Mesenchymal stem cell (in vitro differentiated cells and primary cell): ENCODE results near the gene CDC42BPA.

ENCODE experiments used
- DNase-seq: peaks from one replicate; pipeline ENCODE4 v3.0.0-alpha.2; 2013
- H2AFZ ChIP-seq: one replicate; pipeline ENCODE4 v1.6.1; 2013; ENCODE audit warnings: low read depth, mild to moderate bottlenecking, control low read depth, inconsistent platforms, low read length, moderate library complexity
- H2AK5ac ChIP-seq: 2 replicates; pipeline ENCODE4 v1.6.1; 2013; ENCODE audit warnings: low read length, moderate library complexity, mild to moderate bottlenecking, inconsistent platforms; ENCODE audit not compliant: severe bottlenecking
- H2BK120ac ChIP-seq: one replicate; pipeline ENCODE4 v1.6.1; 2013; ENCODE audit warnings: low read depth, mild to moderate bottlenecking, inconsistent platforms, low read length, moderate library complexity
- H2BK12ac ChIP-seq, 2 experiments: one replicate each; pipeline ENCODE4 v1.6.1; 2013; ENCODE audit warnings: inconsistent platforms in 2 of 2, low read length in 2 of 2, mild to moderate bottlenecking in 2 of 2, moderate library complexity in 2 of 2, control low read depth in 1 of 2
- H2BK15ac ChIP-seq: one replicate; pipeline ENCODE4 v1.6.1; 2013; ENCODE audit warnings: mild to moderate bottlenecking, low read depth, inconsistent platforms; ENCODE audit not compliant: poor library complexity, severe bottlenecking
- H2BK5ac ChIP-seq: 2 replicates; pipeline ENCODE4 v1.6.1; 2013; ENCODE audit warnings: low read depth, mild to moderate bottlenecking, low read length, control low read depth, inconsistent platforms; ENCODE audit not compliant: poor library complexity, severe bottlenecking
- H3K14ac ChIP-seq, 2 experiments: one replicate each; pipeline ENCODE4 v1.6.1; 2013; ENCODE audit warnings: inconsistent platforms in 2 of 2, low read length in 2 of 2, control low read depth in 1 of 2, mild to moderate bottlenecking in 1 of 2, moderate library complexity in 1 of 2
- H3K18ac ChIP-seq, 2 experiments: one replicate each; pipeline ENCODE4 v1.6.1; 2013; ENCODE audit warnings: inconsistent platforms in 2 of 2, low read length in 2 of 2, control low read depth in 1 of 2, low read depth in 1 of 2, mild to moderate bottlenecking in 1 of 2
- H3K23ac ChIP-seq, 2 experiments: one replicate each; pipeline ENCODE4 v1.6.1; 2013; ENCODE audit warnings: inconsistent platforms in 2 of 2, low read length in 2 of 2, mild to moderate bottlenecking in 2 of 2, moderate library complexity in 2 of 2, control low read depth in 1 of 2
- H3K27ac ChIP-seq: 2 replicates; pipeline ENCODE4 v1.5.1; 2013; ENCODE audit warnings: mild to moderate bottlenecking, moderate library complexity, low read length, control low read depth, inconsistent platforms; ENCODE audit not compliant: poor library complexity, severe bottlenecking
- H3K27me3 ChIP-seq, 2 experiments: 2 replicates each; pipeline versions ENCODE4 v1.6.1 to v1.7.0; 2013; ENCODE audit warnings: low read length in 2 of 2, mild to moderate bottlenecking in 2 of 2, moderate library complexity in 2 of 2, control low read depth in 1 of 2, inconsistent platforms in 1 of 2; ENCODE audit not compliant: control insufficient read depth in 1 of 2, insufficient read depth in 1 of 2
- H3K36me3 ChIP-seq, 2 experiments: 2 replicates each; pipeline versions ENCODE4 v1.6.1 to v1.7.0; 2013; ENCODE audit warnings: low read length in 2 of 2, control low read depth in 1 of 2, inconsistent platforms in 1 of 2, low read depth in 1 of 2, mild to moderate bottlenecking in 1 of 2; ENCODE audit not compliant: insufficient read depth in 2 of 2, control insufficient read depth in 1 of 2
- H3K4ac ChIP-seq, 2 experiments: one replicate each; pipeline ENCODE4 v1.6.1; 2013; ENCODE audit warnings: inconsistent platforms in 2 of 2, low read length in 2 of 2, mild to moderate bottlenecking in 2 of 2, moderate library complexity in 2 of 2, control low read depth in 1 of 2, low read depth in 1 of 2
- H3K4me1 ChIP-seq: 2 replicates; pipeline ENCODE4 v1.6.1; 2013; ENCODE audit warnings: low read depth, low read length, control low read depth; ENCODE audit not compliant: control insufficient read depth, insufficient read depth
- H3K4me2 ChIP-seq: 2 replicates; pipeline ENCODE4 v1.6.1; 2013; ENCODE audit warnings: low read length, mild to moderate bottlenecking, inconsistent platforms; ENCODE audit not compliant: poor library complexity, severe bottlenecking
- H3K4me3 ChIP-seq, 2 experiments: 2 replicates each; pipeline versions ENCODE4 v1.5.1 to v1.7.0; 2013; ENCODE audit warnings: low read length in 2 of 2, mild to moderate bottlenecking in 2 of 2, control low read depth in 1 of 2, low read depth in 1 of 2; ENCODE audit not compliant: insufficient read depth in 1 of 2
- H3K79me1 ChIP-seq: replicated peaks from 2 replicates; pipeline ENCODE4 v1.6.1; 2013; ENCODE audit warnings: mild to moderate bottlenecking, control low read depth, low read length, inconsistent platforms; ENCODE audit not compliant: poor library complexity, severe bottlenecking
- H3K9ac ChIP-seq: 2 replicates; pipeline ENCODE4 v1.7.0; 2013; ENCODE audit warnings: mild to moderate bottlenecking, low read length, moderate library complexity
- H3K9me3 ChIP-seq: 2 replicates; pipeline ENCODE4 v1.7.0; 2013; ENCODE audit warnings: mild to moderate bottlenecking, low read length; ENCODE audit not compliant: control insufficient read depth
- H4K8ac ChIP-seq: one replicate; pipeline ENCODE4 v1.6.1; 2013; ENCODE audit warnings: inconsistent platforms, mild to moderate bottlenecking, low read length, moderate library complexity
- H4K91ac ChIP-seq: one replicate; pipeline ENCODE4 v1.6.1; 2013; ENCODE audit warnings: mild to moderate bottlenecking, low read length, inconsistent platforms
- WGBS: methylation state at CpG from one replicate; pipeline ENCODE4 v1.1.7; 2013; ENCODE audit warnings: mixed read lengths; 5-methylcytosine and 5-hydroxymethylcytosine counted together

Gene CDC42BPA

GRCh38 chr1:227323967-227324268 is 5.6 kb upstream of the CDC42BPA start:
- Histone ChIP-seq H3K36me3 (no peaks in the 10 kb centered on the region), H3K14ac (no peak overlapping the region), H3K79me1 (no peaks in the 10 kb centered on the region), H3K23ac (no peak overlapping the region), H3K9ac (no peak overlapping the region), H3K4me3 (no peak overlapping the region), H3K4me2 (no peak overlapping the region), H3K4me1 (peaks cover 5% of the 10 kb centered on the region), H2AFZ (no peak overlapping the region), H4K8ac (no peak overlapping the region), H3K27ac (no peak overlapping the region), H2BK12ac (no peak overlapping the region), H2BK120ac (no peak overlapping the region), H3K9me3 (peaks cover 6% of the 10 kb centered on the region), H3K27me3 (no peaks in the 10 kb centered on the region), H3K4ac (no peak overlapping the region), H4K91ac (no peak overlapping the region), H2BK15ac (no peak overlapping the region), H3K18ac (no peak overlapping the region), H2BK5ac (no peak overlapping the region), H2AK5ac (no peak overlapping the region)
- DNase-seq, result no peak

- no peak overlapping the region for H3K9ac ChIP-seq
- H3K18ac ChIP-seq, result no peak overlapping the region
- no peaks in the 10 kb centered on the region for H3K27me3 ChIP-seq
- H3K4me3 ChIP-seq, result no peak overlapping the region
- no peak overlapping the region for H4K8ac ChIP-seq
- H3K36me3 ChIP-seq, result no peaks in the 10 kb centered on the region
- no peak overlapping the region for H4K91ac ChIP-seq
- H3K79me1 ChIP-seq, result no peaks in the 10 kb centered on the region
- H2BK120ac ChIP-seq, result no peak overlapping the region
- H3K4ac ChIP-seq, result no peak overlapping the region
- H2AFZ ChIP-seq, result no peak overlapping the region
- H3K4me2 ChIP-seq, result no peak overlapping the region
- H3K4me1 ChIP-seq, result peaks cover 7% of the 10 kb centered on the region
- no peak overlapping the region for H3K14ac ChIP-seq
- H2BK15ac ChIP-seq, result no peak overlapping the region
- H2BK5ac ChIP-seq, result no peak overlapping the region
- H3K27ac ChIP-seq, result no peak overlapping the region
- no peak overlapping the region for H3K23ac ChIP-seq
- no peak for DNase-seq
- no peak overlapping the region for H2BK12ac ChIP-seq
- WGBS, result 95% methylated on average over 9 of the region's 9 CpGs
- H2AK5ac ChIP-seq, result no peak overlapping the region
- H3K9me3 ChIP-seq, result peaks cover 6% of the 10 kb centered on the region
These were observed 5.1 kb upstream of the CDC42BPA start for GRCh38 chr1:227323171-227323966.

- no peaks in the 10 kb centered on the region for H3K27me3 ChIP-seq
- 88% methylated on average over 3 of the region's 4 CpGs for WGBS
- no peak overlapping the region for H3K4me3 ChIP-seq
- no peak overlapping the region for H2AFZ ChIP-seq
- H2BK5ac ChIP-seq, result no peak overlapping the region
- no peak overlapping the region for H3K27ac ChIP-seq
- no peak overlapping the region for H2BK120ac ChIP-seq
- H3K9me3 ChIP-seq, result peaks cover 6% of the 10 kb centered on the region
- H3K4me2 ChIP-seq, result no peak overlapping the region
- no peak for DNase-seq
- peaks cover 7% of the 10 kb centered on the region for H3K4me1 ChIP-seq
- no peak overlapping the region for H2AK5ac ChIP-seq
- H2BK15ac ChIP-seq, result no peak overlapping the region
- H4K8ac ChIP-seq, result no peak overlapping the region
- no peak overlapping the region for H3K4ac ChIP-seq
- no peak overlapping the region for H3K9ac ChIP-seq
- H2BK12ac ChIP-seq, result no peak overlapping the region
- H3K79me1 ChIP-seq, result no peaks in the 10 kb centered on the region
- no peaks in the 10 kb centered on the region for H3K36me3 ChIP-seq
- H3K18ac ChIP-seq, result no peak overlapping the region
- no peak overlapping the region for H3K23ac ChIP-seq
- no peak overlapping the region for H4K91ac ChIP-seq
- H3K14ac ChIP-seq, result no peak overlapping the region
These were observed 4.1 kb upstream of the CDC42BPA start for GRCh38 chr1:227322376-227322775.

- H3K4ac ChIP-seq, result no peak overlapping the region
- H3K4me2 ChIP-seq, result no peak overlapping the region
- H3K14ac ChIP-seq, result no peak overlapping the region
- H2AFZ ChIP-seq, result no peak overlapping the region
- WGBS, result 100% methylated on average over 2 of the region's 2 CpGs
- peaks cover 6% of the 10 kb centered on the region for H3K4me1 ChIP-seq
- DNase-seq, result no peak
- no peak overlapping the region for H3K9ac ChIP-seq
- H3K18ac ChIP-seq, result no peak overlapping the region
- H3K9me3 ChIP-seq, result peaks cover 6% of the 10 kb centered on the region
- H3K4me3 ChIP-seq, result no peak overlapping the region
- H3K23ac ChIP-seq, result no peak overlapping the region
- no peak overlapping the region for H3K27ac ChIP-seq
- no peak overlapping the region for H2BK12ac ChIP-seq
- no peaks in the 10 kb centered on the region for H3K27me3 ChIP-seq
- H3K36me3 ChIP-seq, result no peaks in the 10 kb centered on the region
- no peak overlapping the region for H4K91ac ChIP-seq
- no peak overlapping the region for H2BK15ac ChIP-seq
- no peak overlapping the region for H2BK5ac ChIP-seq
- no peak overlapping the region for H2AK5ac ChIP-seq
- H3K79me1 ChIP-seq, result no peaks in the 10 kb centered on the region
- no peak overlapping the region for H2BK120ac ChIP-seq
- H4K8ac ChIP-seq, result no peak overlapping the region
These were observed 2.7 kb upstream of the CDC42BPA start for GRCh38 chr1:227321035-227321434.
